ENCODE data around the gene GNPTAB.

The GNPTAB gene

DNA sequence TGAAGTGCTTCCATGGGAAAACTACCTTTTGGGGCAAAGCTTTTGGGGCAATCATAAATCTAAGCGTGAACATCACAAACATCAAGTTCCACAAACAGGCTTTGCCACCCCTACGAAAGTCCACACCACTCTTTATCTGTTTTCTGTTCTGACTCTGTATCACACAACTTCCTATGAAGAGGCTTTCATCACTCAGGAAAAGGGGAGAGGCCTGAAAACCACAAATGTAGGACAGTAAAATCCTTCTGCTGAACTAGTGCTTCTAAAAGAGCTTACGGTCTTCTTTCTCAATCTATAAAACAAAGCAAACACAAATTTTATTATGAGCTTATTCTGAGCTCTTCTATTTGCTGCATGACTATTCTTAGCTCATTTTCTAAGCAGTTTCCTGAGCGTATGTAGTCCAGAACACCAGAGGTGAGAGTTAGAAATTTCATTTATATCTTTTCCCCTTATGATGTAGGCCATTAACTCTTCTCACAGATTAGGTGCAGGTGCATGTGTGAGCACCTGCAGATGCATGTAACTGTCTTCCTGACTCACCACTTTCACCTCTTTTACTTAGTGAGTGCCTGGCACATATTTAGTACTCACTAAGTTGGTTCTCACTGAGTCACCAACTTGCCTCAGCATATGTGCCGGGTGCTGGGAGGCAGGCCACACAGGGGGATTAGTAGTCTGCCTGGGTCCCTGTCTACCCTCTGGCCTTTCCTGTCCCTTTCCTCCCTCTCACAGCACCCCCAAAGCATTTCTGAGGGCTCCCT is 58.6 kb downstream of the GNPTAB start:
- no peak for DNase-seq (ENCODE audit: low read depth, low spot score)

DNA sequence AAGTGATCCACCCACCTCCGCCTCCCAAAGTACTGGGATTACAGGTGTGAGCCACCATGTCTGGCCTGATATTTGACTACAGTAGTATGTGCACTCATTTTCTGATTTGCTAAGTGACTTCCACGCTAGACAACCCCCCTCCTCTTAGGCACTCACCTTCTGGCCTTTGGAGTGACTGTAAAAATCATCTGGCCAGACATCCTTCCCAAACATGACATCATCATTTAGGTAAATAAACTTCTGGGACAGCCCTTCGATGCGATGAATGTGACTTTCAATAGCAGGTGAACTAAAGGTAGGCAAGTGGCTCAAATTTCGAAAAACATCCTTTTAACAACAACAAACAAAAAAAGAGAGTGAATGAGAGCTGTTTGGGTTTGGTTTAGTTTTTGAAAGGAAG is 60.9 kb downstream of the GNPTAB start:
- no peak for DNase-seq (ENCODE audit: low read depth, low spot score)

DNA sequence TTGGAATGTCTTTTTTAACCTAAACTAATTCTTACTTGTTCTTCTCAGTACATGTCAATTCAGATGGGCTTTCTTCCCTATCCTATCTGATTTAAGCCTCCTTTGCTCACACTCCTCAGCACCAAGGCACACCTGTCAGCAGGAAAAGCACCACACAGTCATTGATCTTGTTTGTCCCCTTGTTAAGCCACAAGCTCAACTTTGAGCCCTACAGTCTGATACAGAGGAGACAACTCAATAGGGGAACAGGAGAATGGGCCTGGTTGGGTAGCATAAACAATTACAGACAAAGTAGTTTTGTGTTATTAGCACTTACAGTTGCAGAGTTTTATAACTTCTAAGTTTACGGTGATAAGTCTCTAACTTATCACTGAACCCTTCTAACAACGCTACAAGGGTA is 62.0 kb downstream of the GNPTAB start:
- no peak for DNase-seq (ENCODE audit: low read depth, low spot score)

- no peak for DNase-seq (ENCODE audit: low read depth, low spot score)
Measured at GRCh38 chr12:101767537-101767936, 63.2 kb downstream of the GNPTAB start.

- DNase-seq (ENCODE audit: low read depth, low spot score) = no peak
Measured at GRCh38 chr12:101764051-101764792, 66.5 kb downstream of the GNPTAB start.

GRCh38 chr12:101763246-101763931 is 67.4 kb downstream of the GNPTAB start:
- no peak for DNase-seq (ENCODE audit: low read depth, low spot score)

DNA sequence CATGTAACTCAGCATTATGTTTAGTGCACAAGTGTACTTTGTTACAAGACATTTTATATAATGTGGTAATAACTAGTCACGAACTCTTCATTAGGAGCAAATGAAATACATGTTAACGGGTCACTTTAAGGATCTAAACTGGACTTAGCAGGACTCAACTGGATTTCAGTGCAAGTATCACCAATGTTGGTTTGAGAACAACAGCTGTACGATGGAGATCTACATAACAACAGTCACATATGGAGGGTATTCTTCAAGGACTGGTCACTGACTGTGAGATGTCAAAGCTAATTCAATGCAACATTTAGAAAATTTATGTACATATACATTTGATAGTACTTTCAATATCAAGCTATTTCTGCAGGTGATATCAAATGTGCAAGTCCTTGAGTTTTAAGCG is 69.0 kb downstream of the GNPTAB start:
- no peak for DNase-seq (ENCODE audit: low read depth, low spot score)

DNA sequence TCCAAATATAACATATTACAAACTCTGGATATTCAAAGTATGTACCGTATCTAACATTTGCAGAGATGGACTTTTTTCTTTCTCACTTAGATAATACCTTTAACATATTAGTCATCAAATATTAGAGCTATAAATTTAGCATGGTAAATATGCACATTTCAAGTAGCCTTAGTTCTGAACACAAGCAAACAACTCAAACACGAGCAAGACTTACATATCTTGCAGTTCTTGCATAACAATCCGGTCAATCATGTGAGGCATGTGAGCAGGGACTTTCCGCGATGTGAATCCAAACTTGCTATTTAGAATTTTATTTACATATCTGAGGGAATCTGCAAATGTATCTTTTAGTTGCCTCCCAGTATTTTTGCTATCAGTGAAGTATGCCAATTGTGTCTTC is 69.4 kb downstream of the GNPTAB start:
- no peak for DNase-seq (ENCODE audit: low read depth, low spot score)

DNA sequence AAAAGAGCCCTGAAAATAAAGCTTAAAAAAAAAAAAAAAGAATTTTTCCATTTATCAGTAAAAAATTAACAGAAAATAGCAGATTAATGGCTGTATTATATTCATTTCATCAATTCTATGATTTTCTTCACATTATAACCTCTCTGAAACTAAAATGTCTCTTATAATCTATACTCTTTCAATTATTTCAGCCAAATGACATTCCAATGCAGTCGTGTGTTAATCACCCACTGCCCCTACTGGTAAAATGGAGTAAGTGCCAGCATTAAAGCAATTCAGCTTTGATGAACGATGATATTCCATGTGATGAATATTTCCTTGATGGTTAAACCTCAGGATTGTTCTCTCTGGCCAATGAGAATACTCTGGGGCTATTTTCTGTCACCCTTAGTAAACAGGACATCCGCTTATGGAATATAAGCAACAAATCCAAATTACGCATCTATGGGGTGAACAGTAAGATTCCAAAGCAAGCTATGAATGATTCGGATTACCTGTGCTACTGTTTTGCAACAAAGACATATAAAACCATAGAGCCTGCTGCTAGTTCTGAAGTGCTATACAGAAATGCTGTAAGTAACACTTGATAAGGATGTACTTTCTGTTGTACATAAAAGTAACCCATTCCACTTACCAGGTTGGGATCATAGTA is 71.2 kb downstream of the GNPTAB start:
- no peak for DNase-seq (ENCODE audit: low read depth, low spot score)

GRCh38 chr12:101750152-101750551 is 80.6 kb downstream of the GNPTAB start:
- no peak for DNase-seq (ENCODE audit: low read depth, low spot score)

DNA sequence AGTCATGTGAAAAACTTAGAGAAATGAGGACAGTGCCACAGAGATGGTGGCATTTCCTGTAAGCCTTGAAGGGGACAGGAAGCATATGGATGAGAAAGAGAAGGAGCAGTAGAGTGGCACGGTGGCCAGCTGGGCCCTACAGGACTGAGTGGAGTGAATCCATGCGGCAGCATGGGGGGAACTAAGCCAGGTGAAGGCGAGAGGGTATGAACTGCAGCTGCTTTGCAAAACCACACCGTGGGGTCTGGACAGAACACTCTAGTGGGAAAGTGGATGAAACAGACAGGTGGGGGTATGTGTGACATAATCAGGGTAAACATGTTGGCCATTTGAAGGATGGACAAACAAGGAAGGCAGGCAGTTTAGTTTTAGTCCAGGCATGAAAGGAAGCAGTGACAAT is 81.1 kb downstream of the GNPTAB start:
- no peak for DNase-seq (ENCODE audit: low read depth, low spot score)

GRCh38 chr12:101748907-101749306 is 81.9 kb downstream of the GNPTAB start:
- no peak for DNase-seq (ENCODE audit: low read depth, low spot score)

- DNase-seq (ENCODE audit: low read depth, low spot score) = no peak
Measured at GRCh38 chr12:101747697-101748096, 83.1 kb downstream of the GNPTAB start.

- no peak for DNase-seq (ENCODE audit: low read depth, low spot score)
Measured at GRCh38 chr12:101746661-101747060, 84.1 kb downstream of the GNPTAB start.

DNA sequence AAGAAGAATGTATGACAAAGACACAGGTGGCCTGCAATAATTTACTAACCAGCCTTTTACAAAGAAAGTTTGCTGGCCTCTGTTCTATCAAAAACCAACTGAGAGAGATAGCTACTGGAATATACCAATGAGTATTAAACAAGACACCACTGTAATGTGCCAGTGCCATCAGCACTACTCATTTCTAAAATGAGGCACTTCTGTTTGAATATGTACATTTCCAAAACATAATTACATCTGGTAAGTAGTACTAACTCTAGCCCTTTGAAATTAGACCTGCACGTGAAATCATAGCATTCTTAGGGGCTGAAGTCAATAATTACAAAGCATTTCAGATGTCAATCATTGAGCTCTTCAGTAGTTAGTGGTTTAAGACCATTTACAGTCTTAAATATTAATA is 84.6 kb downstream of the GNPTAB start:
- DNase-seq (ENCODE audit: low read depth, low spot score) = no peak

DNA sequence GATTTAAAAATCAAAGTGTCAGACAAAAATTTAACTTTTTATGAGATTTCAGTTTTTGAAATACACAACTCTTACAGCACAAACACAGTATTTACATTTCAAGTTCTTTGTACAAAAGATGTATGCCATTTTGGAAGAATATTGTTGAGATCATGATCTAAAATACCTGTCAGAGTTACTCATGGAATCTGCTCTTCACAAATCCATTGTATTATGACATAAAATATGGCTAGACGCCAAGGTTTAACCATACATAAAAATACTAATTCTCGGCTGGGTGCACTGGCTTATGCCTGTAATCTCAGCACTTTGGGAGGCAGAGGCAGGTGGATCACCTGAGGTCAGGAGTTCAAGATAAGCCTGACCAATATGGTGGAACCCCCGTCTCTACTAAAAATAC is 85.3 kb downstream of the GNPTAB start:
- DNase-seq (ENCODE audit: low read depth, low spot score) = no peak

DNA sequence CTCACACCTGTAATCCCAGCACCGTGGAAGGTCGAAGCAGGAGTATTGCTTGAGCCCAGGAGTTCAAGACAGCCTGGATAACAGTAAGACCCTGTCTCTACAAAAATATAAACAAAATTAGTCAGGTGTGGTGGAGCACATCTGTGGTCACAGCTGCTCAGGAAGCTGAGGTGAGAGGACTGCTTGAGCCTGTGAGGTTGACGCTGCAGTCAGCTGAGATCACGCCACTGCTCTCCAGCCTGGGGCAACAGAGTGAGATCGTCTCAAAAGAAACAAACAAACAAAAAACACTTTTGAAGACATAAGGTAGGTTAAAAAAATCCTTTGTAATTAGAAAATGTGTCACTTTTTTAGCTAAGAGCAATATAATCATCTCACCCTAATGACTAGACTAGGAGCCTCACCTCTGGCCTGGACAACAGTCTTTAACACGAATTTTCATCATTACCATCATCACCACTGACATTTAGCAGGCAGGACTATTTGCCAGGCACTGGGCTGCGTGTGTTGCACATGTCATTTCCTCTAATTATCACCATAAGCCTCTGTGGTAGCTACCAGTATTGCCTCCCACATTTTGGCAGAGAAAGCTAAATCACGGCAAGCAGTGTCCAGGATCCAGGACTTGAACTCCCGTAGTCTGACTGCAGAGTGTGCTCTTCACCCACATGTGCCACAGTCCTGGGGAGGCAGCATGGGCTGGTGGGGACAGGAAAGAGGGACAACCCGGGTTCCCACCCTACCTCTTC is 86.9 kb downstream of the GNPTAB start:
- DNase-seq (ENCODE audit: low read depth, low spot score) = no peak

DNA sequence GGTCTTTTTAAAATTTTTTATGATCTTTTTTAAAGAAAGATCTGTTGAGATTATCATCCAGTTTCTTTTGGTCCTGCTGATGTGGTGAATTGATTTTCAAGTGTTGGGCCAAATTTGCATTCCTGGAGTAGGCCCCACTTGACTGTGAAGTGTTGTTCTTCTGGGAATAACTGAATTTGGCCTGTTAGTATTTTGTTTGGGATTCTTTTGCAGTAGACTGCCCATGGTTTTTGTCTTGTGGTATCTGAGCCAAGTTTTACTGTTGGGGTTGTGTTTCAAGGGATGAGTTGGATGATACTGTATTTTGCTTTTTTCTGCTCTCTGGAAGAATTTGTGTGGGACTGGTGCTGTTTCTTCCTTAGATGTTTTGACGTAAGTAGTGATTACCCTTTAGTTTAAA is 87.5 kb downstream of the GNPTAB start:
- DNase-seq (ENCODE audit: low read depth, low spot score) = no peak

DNA sequence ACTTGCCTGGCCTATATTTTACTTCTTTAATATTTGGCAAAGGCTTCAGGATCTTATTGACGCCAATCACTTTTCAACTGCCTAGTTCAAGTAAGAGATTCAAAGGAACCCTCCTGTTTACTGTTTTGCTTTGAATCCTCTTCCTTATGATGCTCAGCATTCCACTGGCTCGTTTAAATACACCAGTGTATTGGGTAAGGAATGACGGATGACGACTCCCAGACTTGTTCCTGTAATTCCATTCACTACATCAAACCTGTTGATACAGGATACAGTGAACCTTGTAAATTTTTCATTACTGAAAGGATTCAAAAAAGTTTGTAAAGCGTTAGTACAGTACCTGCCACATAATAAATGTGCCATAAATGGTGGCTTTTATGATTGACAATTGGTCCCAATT is 89.8 kb downstream of the GNPTAB start:
- no peak for DNase-seq (ENCODE audit: low read depth, low spot score)

- no peak for DNase-seq (ENCODE audit: low read depth, low spot score)
Measured at GRCh38 chr12:101740566-101740965, 90.2 kb downstream of the GNPTAB start.

- DNase-seq (ENCODE audit: low read depth, low spot score) = no peak
Measured at GRCh38 chr12:101738920-101739665, 91.7 kb downstream of the GNPTAB start, which contains the start of gene SYCP3. Gene SYCP3 (minus strand): TSS chr12:101739462. CDS start chr12:101737935, 1,527 bp downstream.

All from activated naive CD8-positive, alpha-beta T cell treated with anti-CD3 and anti-CD28 coated beads, Interleukin-2, amount 50 U/mL, for 16 hours (primary cell).